Measurements from ENCODE around the gene GLG1.
A peak's percentile ranks its signal among the peaks of the same experiment; 100 is the strongest.
"Not testable (repeated sequence)": the region's sequence is repeated elsewhere in the genome, so short reads cannot be mapped to it uniquely, and the experiment has no call there.

The GLG1 gene

DNA sequence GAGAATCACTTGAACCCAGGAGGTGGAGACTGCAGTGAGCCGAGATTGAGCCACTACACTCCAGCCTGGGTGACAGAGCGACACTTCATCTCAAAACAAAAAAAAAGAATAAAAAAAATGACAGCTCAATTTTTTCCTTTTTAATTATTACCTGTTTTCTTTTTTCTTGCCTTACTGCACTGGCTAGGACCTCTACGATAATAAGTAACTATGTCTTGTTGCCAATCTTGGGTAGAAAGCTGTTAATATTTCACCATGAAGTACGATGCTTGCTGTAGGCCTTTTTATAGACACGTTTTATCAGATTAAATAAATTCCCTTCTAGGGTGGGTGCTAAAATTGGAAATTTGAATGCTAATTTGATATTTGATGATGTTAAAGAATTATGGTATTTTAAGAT lies 82.8 kb downstream of the GLG1 start:
- no peak for DNase-seq

GRCh38 chr16:74523706-74524105 lies 83.2 kb downstream of the GLG1 start:
- DNase-seq, result not testable (repeated sequence)

GRCh38 chr16:74522160-74522559 lies 84.8 kb downstream of the GLG1 start:
- DNase-seq, result no peak

DNA sequence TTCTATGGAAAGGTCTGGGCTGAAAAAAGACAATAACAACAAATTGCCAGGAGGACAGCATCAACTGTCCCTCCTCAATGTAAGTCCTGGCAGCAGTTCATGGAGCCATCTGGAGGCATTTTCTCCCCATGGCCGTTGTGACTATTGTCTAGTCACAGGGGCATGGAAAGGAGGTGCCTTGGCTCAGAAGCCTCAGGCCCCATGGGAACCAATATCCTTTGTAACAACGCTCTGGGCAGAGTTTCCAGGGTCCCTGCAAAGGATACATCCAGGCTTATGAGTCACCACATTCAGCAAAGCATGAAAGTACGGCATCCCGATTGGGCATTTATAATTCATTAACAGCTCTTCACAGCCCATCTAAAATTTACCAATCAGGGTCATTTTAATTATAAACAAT lies 85.2 kb downstream of the GLG1 start:
- DNase-seq, result peak; percentile 14

DNA sequence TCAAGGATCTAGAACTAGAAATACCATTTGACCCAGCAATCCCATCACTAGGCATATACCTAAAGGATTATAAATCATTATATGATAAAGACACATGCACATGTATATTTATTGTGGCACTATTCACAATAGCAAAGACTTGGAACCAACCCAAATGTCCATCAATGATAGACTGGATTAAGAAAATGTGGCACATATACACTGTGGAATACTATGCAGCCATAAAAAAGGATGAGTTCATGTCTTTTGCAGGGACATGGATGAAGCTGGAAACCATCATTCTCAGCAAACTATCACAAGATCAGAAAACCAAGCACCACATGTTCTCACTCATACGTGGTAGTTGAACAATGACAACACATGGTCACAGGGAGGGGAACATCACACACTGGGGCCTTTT lies 88.0 kb downstream of the GLG1 start:
- not testable (repeated sequence) for DNase-seq

DNA sequence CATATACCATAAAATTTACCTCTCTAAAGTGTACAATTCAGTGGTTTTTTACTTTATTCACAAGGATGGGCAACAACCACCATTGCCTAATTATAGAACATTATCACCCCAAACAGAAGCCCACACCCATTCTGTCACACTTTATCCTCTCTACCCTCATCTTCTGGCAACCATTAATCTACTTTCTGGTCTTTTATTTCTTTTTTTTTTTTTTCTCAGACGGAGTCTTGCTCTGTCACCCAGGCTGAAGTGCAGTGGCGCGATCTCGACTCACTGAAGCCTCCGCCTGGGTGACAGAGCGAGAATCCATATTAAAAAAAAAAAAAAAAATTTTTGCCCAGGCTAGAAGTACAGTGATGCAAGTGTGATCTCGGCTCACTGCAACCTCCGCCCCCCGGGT lies 95.0 kb downstream of the GLG1 start:
- DNase-seq, result no peak

DNA sequence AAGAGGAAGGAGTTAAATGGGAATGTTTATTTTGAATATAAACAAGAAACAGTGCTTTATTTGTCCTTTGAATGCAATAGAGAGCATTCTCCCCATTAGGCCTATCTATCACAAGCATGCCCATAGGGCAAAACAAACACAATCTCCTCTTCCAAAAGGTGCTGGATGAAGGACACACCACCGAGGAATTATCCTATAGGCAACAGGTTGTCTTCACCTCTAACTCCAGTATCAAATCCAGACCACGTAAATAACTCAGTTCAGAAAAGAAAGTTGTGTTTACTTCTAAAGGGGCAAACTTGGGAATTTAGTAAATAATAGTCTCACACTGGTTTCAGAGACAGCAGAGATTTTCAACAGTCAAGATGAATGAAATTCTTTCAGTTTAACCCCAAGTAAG lies 101.9 kb downstream of the GLG1 start:
- no peak for DNase-seq

GRCh38 chr16:74503412-74503811 lies 103.5 kb downstream of the GLG1 start:
- no peak for DNase-seq

DNA sequence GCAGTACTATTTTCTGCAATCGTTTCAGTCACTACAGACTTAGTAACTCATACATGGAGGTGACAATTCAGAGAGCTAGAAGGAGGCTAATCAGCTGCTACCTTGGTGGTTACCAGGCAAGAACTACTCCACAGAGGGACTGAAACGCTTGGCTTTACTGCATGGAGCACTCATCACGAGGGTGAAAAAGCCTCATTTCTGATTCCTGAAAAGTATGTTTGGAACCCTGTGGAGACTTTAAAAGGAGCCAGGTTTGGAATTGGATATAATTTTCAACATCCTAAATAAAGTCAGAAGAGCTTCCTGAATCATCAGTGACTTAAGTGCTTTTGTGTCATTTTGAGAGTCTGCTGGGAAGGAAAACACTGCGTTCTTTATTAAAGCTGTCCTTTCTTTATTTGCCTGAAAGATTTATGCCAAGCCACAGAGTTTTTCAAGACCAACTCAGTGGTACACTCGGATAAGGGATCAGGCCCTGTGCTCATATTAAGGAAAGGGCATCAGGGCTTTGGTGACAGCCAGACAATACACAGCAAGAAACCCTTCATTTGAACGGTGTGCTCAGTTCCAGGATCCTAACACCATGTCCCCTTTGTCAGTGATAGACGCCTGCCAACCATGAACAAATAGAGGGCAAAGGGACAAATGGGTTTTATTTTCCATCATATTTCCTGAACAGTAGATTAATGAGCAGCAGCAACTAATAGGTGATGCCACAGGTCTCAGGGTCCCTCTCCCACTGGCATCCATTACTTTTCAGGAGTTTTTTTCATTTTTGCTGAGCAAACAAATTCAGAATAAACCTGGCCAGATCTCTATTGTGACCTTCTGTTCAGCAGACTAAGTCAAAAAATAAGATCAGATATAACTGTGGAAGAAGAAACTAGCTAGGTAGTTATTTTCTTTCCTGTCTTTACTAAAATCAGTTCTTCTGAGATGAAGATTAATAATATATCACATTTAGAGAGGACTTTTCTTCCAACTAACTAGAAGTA lies 105.1 kb downstream of the GLG1 start:
- DNase-seq, result no peak

DNA sequence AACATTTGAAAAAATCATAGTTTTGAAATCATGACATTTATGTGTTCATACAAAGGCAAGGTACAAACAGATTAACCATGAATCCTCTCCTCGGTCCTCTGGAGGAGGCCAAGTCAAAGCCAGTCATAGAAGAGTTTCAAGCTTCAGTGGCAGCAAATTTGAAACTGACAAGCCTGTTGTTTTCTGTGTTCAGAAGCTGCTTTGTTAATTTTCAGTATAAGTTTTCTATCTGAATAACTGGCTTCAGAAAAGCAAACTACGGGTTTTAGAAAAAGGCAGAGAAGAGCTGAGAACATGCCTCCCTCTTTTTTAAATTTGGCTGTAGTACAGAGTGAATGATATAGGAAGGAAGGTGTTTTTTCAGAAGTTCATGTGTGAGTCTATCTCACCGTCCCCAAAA lies 106.0 kb downstream of the GLG1 start:
- DNase-seq, result no peak

DNA sequence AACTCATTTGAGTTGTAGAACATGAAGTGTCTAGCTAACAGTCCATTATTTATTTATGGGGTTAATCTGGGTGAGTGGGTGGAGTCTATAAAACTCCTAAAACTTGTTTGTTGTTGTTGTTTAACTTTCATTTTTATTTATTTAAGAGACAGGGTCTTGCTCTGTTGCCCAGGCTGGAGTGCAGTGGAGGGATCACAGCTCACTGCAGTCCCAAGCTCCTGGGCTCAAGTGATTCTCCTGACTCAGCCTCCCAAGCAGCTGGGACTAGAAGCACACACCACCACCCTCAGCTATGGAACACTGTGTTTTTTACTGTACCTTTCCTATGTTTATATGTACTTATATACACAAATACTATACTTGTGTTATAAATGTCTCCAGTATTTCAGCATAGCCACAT lies 107.8 kb downstream of the GLG1 start:
- DNase-seq, result no peak

- DNase-seq, result no peak
Measured at GRCh38 chr16:74497761-74498160, 109.2 kb downstream of the GLG1 start.

DNA sequence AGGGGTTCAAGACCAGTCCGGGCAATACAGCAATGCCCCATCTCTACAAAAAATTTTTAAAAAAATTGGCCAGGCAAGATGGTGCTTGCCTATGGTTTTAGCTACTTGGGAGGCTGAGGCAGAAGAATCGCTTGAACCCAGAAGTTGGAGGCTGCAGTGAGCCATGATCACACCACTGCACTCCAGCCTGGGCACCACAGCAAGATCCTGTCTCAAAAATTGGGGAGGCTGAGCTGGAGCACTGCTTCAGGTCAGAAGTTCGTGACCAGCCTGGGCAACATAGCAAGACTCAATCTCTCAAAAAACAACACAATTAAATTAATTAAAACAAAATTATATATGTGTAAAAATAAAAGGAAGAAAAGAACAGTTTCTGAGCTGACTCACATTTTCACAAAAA lies 110.9 kb downstream of the GLG1 start:
- no peak for DNase-seq

GRCh38 chr16:74492976-74493375 lies 113.9 kb downstream of the GLG1 start:
- DNase-seq, result no peak

GRCh38 chr16:74487634-74488495 lies 119.0 kb downstream of the GLG1 start:
- DNase-seq, result no peak

- DNase-seq, result no peak
Measured at GRCh38 chr16:74485916-74486315, 121.0 kb downstream of the GLG1 start.

GRCh38 chr16:74480150-74481029 lies 126.5 kb downstream of the GLG1 start:
- DNase-seq, result no peak

DNA sequence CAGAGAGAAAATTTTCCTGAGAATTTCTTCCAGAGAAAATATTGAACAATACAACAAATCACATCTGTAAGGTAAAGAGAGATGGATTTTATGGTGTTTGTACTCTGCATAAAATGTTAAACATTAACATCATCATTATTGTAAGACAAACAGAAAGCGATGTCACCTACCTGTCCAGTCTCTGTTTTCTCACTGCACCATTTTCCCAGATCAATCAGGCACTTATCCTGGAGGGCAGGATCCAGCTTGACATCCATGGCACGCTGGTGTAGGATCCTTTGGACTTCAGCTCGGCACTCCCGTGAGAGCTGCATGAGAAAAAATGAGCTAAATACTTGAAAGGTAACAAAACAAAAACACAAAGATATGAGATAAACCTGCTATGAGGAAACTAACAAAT lies 129.7 kb downstream of the GLG1 start:
- DNase-seq, result no peak

DNA sequence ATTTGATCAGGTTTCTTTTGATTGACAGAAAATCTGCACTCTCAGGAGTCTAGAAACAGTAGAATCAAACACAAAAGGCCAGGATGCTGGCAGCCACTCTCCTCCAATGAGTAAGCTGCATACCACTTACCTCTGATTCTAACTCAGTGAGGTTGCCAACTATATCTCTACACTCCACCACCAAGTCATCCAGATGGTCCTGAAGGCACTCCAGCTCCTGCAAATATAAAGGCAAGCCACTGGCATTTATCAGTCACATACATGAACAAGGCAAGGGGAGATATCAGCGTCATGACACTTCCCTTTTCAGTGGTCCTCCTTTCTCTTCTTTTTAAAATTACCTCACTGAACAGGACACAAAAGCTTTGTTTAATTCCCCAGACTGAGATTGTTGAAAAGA lies 132.5 kb downstream of the GLG1 start:
- no peak for DNase-seq

GRCh38 chr16:74472540-74472939 lies 134.4 kb downstream of the GLG1 start:
- no peak for DNase-seq

- DNase-seq, result no peak
Measured at GRCh38 chr16:74472010-74472409, 134.9 kb downstream of the GLG1 start.

DNA sequence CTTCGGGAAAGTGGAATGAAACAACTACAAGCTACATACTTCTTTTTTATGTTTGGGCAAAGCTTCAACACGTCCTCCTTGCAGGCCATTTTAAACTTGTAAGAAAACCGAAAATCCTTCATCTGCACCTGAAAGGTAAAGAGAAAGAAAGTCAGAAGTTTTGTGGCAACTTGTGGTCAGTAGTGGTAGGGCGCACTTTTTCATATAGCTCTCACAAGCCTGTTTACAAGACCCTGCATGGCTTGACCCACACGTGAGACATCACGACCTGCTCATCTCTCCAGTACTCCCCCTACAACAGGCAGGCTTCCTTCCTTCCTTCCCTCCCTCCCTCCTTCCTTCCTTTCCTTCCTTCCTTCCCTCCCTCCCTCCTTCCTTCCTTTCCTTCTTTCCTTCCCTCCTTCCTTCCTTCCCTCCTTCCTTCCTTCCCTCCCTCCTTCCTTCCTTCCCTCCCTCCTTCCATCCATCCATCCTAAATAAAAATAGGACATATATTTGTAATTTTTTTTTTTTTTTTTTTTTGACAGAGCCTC lies 136.9 kb downstream of the GLG1 start:
- DNase-seq, result no peak
